ENCODE results near the gene CDHR3. TPM values are rescaled to one million over a fixed set of nuclear protein-coding genes. Genes with fewer than 3 reads are reported as not detected.

Gene CDHR3
- total and polyA plus RNA-seq, 4 donors = 10.5 to 80.3 (median 36.0) TPM

DNA sequence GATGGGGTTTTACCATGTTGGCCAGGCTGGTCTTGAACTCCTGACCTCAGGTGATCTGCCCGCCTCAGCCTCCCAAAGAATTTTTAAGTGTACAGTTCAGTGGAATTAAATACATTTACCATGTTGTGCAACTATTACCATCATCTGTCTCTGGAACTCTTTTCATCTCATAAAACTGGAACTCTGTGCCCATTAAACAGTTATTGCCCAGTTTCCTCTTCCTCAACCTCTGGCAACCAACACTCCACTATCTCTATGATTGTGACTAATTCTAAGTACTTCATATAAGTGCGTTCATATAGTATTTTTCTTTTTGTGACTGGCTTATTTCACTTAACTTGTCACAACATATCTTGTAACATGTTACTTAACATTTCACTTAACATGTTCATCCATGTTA, 45.4 kb upstream of the CDHR3 start:
- H3K27ac ChIP-seq (ENCODE audit: low read depth in 1 of 2, low read length in 1 of 2) = no peak overlapping the region
- no peaks in the 10 kb centered on the region for H3K4me1 ChIP-seq (ENCODE audit: control insufficient read depth in 5 of 5, insufficient read depth in 5 of 5, low read length in 5 of 5)
- no peaks in the 10 kb centered on the region for H3K36me3 ChIP-seq (ENCODE audit: control insufficient read depth in 4 of 4, insufficient read depth in 4 of 4, low read length in 4 of 4)
- H3K9me3 ChIP-seq (ENCODE audit: control insufficient read depth in 4 of 4, insufficient read depth in 3 of 4, low read length in 3 of 4) = peaks cover 0 to 4% (median 0%) of the 10 kb centered on the region in 4 donors
- TF ChIP-seq, protein P1, sequence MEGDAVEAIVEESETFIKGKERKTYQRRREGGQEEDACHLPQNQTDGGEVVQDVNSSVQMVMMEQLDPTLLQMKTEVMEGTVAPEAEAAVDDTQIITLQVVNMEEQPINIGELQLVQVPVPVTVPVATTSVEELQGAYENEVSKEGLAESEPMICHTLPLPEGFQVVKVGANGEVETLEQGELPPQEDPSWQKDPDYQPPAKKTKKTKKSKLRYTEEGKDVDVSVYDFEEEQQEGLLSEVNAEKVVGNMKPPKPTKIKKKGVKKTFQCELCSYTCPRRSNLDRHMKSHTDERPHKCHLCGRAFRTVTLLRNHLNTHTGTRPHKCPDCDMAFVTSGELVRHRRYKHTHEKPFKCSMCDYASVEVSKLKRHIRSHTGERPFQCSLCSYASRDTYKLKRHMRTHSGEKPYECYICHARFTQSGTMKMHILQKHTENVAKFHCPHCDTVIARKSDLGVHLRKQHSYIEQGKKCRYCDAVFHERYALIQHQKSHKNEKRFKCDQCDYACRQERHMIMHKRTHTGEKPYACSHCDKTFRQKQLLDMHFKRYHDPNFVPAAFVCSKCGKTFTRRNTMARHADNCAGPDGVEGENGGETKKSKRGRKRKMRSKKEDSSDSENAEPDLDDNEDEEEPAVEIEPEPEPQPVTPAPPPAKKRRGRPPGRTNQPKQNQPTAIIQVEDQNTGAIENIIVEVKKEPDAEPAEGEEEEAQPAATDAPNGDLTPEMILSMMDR (IDR thresholded peaks at IDR 0.05; ENCODE audit: control extremely low read depth, extremely low read depth) = no peak
- ATAC-seq (ENCODE audit: insufficient read depth, low FRiP score) (no peak), DNase-seq (no peak)
- WGBS, 2 donors = 95 to 99% methylated on average over 2 of the region's 2 CpGs
- H3K9ac ChIP-seq (ENCODE audit: insufficient read depth in 1 of 2, low read length in 2 of 2) = no peak overlapping the region
- H3K4me3 ChIP-seq = no peak overlapping the region
- no peaks in the 10 kb centered on the region for H3K27me3 ChIP-seq (ENCODE audit: control insufficient read depth in 3 of 3, insufficient read depth in 3 of 3, low read length in 2 of 3)

DNA sequence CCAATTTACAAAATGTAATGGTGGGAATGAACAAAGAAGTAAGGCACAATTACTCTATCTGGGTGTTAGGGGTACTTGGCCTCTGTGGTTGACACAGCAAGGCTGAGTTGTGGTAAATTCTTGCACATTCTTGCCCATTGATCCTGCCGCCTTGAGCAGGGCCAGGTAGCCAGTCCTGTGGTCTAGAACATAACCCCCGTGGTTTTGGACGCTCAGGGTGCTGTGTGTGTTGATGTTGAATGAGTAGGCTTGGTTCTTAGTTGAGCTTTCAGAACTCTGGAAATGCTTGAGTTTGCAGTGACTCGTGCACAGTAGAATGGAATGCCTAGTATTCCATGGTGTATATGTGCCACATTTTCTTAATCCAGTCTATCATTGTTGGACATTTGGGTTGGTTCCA, 42.3 kb upstream of the CDHR3 start:
- H3K27ac ChIP-seq (ENCODE audit: low read depth in 1 of 2, low read length in 1 of 2) = no peak overlapping the region
- H3K4me3 ChIP-seq = no peak overlapping the region
- peaks cover 0 to 4% (median 4%) of the 10 kb centered on the region in 4 donors for H3K9me3 ChIP-seq (ENCODE audit: control insufficient read depth in 4 of 4, insufficient read depth in 3 of 4, low read length in 3 of 4)
- no peaks in the 10 kb centered on the region for H3K27me3 ChIP-seq (ENCODE audit: control insufficient read depth in 3 of 3, insufficient read depth in 3 of 3, low read length in 2 of 3)
- WGBS, 2 donors = 82 to 90% methylated on average over 4 of the region's 4 CpGs
- no peak for ATAC-seq (ENCODE audit: insufficient read depth, low FRiP score)
- H3K36me3 ChIP-seq (ENCODE audit: control insufficient read depth in 4 of 4, insufficient read depth in 4 of 4, low read length in 4 of 4) = no peaks in the 10 kb centered on the region
- H3K9ac ChIP-seq (ENCODE audit: insufficient read depth in 1 of 2, low read length in 2 of 2) = no peak overlapping the region
- DNase-seq = no peak
- no peaks in the 10 kb centered on the region for H3K4me1 ChIP-seq (ENCODE audit: control insufficient read depth in 5 of 5, insufficient read depth in 5 of 5, low read length in 5 of 5)
- TF ChIP-seq, protein P1 (IDR thresholded peaks at IDR 0.05; ENCODE audit: control extremely low read depth, extremely low read depth) = no peak

DNA sequence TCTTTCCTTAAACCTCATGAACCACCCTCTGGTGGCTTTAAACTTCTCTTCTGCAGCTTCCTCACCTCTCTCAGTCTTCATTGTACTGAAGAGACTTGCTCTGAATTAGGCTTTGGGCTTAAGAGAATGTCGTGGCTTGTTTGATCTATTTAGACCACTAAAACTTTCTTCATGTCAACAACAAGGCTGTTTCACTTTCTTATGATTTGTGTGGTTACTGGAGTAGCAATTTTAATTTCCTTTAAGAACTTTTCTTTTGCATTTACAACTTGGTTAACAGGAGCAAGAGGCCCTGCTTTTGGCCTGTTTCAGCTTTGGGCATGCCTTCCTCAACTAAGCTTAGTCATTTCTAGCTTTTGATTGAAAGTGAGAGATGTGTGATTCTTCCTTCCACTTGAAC, 38.1 kb upstream of the CDHR3 start:
- Histone ChIP-seq H3K4me3 (no peak overlapping the region), H3K4me1 (ENCODE audit: control insufficient read depth in 5 of 5, insufficient read depth in 5 of 5, low read length in 5 of 5) (no peaks in the 10 kb centered on the region), H3K36me3 (ENCODE audit: control insufficient read depth in 4 of 4, insufficient read depth in 4 of 4, low read length in 4 of 4) (no peaks in the 10 kb centered on the region), H3K27ac (ENCODE audit: low read depth in 1 of 2, low read length in 1 of 2) (no peak overlapping the region), H3K9ac (ENCODE audit: insufficient read depth in 1 of 2, low read length in 2 of 2) (no peak overlapping the region), H3K27me3 (ENCODE audit: control insufficient read depth in 3 of 3, insufficient read depth in 3 of 3, low read length in 2 of 3) (no peaks in the 10 kb centered on the region), H3K9me3 (ENCODE audit: control insufficient read depth in 4 of 4, insufficient read depth in 3 of 4, low read length in 3 of 4) (peaks cover 0 to 6% (median 4%) of the 10 kb centered on the region in 4 donors)
- ATAC-seq (ENCODE audit: insufficient read depth, low FRiP score) (no peak), DNase-seq (no peak)
- WGBS, 2 donors = 85 to 93% methylated on average over 1 of the region's 1 CpG
- TF ChIP-seq, protein P1 (IDR thresholded peaks at IDR 0.05; ENCODE audit: control extremely low read depth, extremely low read depth) = no peak

DNA sequence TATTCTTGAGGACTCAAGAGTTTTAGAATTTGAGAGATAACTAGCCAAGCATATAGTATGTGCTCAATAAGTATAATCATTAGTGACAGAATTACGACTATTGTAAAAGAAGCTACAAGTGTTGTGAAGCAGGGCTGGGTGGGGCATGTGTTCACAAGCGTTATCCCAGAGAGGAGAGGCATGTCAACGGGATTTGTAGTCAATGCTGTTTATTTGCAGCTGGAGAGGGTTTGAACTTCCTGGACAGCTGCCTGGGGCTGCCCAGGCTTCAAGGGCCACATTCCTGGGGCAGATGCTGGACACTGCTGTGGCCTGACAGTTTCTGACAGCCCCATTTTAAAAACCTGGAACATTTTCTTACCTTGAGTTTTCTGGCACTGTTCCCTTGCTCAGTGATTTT, 36.9 kb upstream of the CDHR3 start:
- Histone ChIP-seq H3K9me3 (ENCODE audit: control insufficient read depth in 4 of 4, insufficient read depth in 3 of 4, low read length in 3 of 4) (peaks cover 0 to 6% (median 4%) of the 10 kb centered on the region in 4 donors), H3K4me3 (no peak overlapping the region), H3K4me1 (ENCODE audit: control insufficient read depth in 5 of 5, insufficient read depth in 5 of 5, low read length in 5 of 5) (no peaks in the 10 kb centered on the region), H3K9ac (ENCODE audit: insufficient read depth in 1 of 2, low read length in 2 of 2) (no peak overlapping the region), H3K27me3 (ENCODE audit: control insufficient read depth in 3 of 3, insufficient read depth in 3 of 3, low read length in 2 of 3) (no peaks in the 10 kb centered on the region), H3K36me3 (ENCODE audit: control insufficient read depth in 4 of 4, insufficient read depth in 4 of 4, low read length in 4 of 4) (no peaks in the 10 kb centered on the region), H3K27ac (ENCODE audit: low read depth in 1 of 2, low read length in 1 of 2) (no peak overlapping the region)
- ATAC-seq (ENCODE audit: insufficient read depth, low FRiP score) (no peak), DNase-seq (no peak)
- WGBS, 2 donors = 56 to 72% methylated on average over 3 of the region's 3 CpGs
- TF ChIP-seq, protein P1 (IDR thresholded peaks at IDR 0.05; ENCODE audit: control extremely low read depth, extremely low read depth) = no peak
